Measurements from ENCODE around the gene FRS3.

Gene FRS3

GRCh38 chr6:41741625-41742490, 37.8 kb downstream of the FRS3 start:
- DNase-seq, result no peak

- no peak for DNase-seq
Observed at GRCh38 chr6:41740366-41741162, 39.1 kb downstream of the FRS3 start.

- no peak for DNase-seq
Observed at GRCh38 chr6:41739041-41739440, 40.7 kb downstream of the FRS3 start.

GRCh38 chr6:41737591-41738130, 42.0 kb downstream of the FRS3 start:
- DNase-seq, result no peak

DNA sequence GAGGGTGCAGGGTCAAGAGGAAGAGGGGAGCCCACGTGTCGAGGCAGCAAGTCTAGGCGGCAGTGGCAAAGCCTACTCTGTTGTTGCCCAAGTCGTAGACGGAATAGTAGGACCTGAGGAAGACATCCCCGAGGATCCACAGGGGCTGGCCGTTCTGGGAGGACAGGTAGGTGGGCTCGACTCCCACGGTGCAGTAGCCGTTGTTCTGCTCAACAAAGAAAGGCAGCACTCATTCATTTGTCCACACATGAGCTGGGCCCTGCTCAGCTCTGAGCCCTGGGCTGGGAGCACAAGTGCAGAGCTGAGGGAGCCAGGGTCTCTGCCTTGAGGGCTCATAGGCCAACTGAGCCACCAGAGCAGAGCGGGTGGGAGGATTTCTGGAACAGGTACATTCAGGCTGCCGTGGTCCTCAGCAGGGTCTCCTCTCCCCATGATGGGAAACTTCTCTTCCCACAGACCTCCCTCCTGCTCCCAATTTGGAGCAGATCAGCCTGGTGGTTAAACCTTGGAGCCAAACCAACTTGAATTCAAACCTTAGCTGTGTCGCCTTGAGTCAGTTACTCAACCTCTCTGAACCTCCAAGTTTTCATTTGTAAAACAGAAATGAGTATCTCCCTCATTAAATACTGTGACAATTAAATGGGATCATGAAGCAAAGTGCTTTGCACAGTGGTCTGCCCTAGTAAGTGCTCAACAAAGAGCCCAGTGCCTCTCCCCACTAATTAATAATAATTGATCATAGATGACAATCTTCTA, 42.7 kb downstream of the FRS3 start:
- DNase-seq, result no peak

DNA sequence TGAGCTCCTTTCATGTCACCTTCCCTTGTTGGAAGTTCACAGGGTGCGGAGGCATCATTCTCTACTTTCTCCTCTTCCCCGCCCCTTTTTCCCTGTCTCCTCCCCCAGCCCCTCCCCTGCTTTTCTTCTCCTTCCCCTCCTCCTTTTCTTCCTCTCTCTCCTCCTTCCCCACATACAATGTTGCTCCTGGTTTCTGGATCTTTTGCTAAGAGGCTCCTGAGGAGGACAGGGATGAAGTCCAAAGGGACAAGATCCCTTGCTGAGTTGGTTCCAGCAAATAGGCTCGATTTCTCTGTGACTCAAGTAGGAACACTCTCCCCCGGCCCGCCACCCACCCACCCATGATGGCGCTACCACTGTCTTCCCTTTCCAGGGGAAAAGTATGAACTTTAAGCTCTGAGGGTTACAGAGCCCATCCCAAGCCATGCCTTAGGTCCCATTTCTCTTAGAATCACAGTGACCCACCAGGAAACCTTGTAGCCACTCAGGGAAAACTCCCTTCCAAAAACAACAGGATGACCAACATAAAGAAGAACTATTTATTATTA, 43.4 kb downstream of the FRS3 start:
- peak; percentile 22 for DNase-seq

DNA sequence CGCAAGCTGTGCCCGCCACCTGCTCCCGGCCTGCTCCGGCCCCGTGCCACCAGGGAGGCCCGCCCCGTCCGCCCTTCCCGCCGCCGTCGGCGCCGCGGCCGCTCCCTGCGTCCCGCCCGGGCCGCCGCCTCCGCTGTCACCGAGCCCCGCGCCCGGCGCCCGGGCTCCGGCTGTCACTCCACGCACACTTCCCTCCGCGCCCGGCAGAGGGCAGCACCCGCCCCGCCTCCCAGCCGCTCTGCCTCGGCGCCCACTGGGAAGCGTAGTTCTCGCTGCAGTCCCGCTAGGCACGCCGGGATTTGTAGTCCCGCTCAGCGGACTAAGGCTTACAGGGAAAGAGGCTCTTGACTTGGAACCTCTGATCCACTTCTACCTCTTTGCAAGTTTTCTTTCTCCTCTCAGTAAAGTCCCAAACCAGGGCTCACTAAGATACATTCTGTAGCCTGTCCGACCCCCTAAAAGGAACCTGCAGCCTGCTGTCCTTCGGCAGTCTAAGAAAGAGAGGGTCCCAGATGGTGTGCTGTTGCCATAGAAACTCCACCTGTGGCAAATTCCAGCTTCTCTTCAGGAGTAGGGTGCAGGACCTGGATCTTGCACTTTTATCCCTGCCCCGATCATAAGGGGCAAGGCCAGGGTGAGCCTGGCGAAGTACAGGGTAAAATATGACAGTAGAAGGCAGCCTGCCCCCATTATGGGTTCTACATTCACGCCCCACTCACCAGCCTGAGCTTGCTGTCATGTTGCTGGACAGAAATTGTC, 44.1 kb downstream of the FRS3 start, which contains the start of gene TFEB:
Gene TFEB (minus strand): TSS at position 182 of the 759 bp plus-strand sequence. CDS start 44,395 bp downstream, outside the sequence.
- DNase-seq, result peak; percentile 94

DNA sequence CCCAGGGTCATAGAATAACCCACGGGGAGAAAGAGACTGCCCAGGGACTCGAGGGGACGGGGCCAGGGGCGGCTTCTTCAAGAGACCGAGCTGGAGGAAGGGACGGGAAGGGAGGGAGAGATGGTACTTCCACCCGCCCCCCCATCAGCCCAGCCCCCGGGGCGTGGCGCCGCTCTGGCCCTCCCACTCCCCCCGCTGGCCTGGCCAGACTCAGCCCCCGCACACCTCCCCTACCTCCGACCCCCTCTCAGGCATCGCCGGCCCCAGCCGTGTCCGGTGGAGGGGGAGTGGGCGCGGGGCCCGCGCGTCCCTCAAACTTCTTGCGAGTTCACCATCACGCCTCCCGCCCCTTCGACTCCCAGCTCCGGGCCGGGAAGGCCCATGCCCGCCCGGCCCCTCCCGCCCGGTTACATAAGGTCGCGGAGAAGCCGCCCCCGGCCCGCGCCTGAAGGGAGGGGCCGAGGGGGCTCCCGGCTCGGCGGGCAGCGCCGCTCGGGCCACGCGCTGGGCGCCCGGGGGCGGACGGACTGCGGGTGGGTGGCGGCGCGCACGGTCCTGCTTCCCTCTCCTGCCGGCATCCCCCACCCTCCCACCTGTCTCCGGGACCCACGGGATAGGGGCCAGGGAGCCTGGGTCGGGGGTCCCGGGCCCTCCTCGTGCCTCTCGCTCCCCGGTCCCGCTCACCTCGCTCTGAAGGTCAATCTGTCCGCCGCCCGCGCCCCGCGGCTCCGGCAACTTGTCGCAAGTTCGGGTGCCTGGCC, 44.9 kb downstream of the FRS3 start:
- peak; percentile 92 for DNase-seq

DNA sequence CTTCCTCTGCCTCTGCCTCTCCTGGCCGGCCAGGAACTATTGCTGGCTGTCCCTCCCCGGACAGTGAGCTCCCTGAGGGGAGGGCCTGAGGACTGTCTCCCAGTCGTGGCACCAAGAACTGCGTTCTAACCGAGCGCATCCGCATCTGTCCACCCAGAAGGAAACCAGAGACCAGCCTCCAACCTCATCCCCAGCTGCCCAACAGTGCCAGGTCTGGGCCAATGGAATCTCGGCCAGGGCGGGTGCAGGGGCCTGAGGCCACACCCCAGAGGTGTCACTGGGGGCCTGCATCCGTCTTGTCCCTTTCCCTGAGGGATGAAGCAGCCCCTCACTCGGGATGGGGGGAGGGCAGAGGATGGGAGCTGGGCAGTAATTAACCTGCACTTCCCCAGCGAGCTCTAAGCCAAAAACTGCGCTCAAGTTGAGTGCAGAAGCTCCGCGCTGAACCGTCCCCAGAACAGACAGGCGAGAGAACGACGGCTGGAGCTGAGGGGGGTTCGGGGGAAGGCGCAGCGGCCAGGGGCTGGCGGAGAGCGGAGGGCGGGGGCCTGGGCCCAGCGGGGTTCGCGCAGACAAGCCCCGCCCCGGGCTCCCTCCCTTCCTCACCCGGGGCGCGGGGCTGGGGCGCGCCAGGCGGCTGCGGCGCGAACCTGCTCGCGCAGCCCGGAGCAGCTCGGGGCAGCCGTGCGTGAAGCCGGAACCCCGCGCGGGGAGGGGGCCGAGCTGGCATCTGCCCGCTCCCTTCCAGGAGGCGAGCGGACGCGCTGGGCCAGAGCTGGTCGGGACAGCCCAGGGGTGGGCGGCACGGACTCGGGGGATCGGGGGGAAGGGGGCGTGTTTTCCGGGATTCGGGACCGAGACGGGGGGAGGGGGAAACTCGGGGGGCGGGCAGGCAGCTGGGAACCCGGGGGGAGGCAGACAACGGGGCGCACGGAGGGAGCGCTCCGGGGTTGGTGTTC, 45.7 kb downstream of the FRS3 start:
- peak; percentile 89 for DNase-seq

DNA sequence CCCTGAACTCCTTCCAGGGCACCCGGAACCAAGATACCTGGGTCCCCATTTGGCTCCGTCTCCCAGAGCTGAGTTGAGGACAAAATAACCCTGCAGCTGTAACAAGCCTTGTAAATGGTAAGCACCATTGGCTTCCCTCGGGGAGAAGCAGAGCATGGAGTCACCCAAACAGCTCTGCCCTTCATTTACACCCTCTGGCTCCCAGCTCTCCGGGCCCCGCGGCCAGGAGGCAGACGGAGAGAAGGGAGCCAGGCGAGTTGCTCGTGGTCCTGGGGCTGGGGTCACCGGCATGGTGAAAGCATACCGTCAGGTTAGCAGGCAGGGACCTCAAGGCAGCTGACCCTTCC, 46.4 kb downstream of the FRS3 start:
- no peak for DNase-seq

DNA sequence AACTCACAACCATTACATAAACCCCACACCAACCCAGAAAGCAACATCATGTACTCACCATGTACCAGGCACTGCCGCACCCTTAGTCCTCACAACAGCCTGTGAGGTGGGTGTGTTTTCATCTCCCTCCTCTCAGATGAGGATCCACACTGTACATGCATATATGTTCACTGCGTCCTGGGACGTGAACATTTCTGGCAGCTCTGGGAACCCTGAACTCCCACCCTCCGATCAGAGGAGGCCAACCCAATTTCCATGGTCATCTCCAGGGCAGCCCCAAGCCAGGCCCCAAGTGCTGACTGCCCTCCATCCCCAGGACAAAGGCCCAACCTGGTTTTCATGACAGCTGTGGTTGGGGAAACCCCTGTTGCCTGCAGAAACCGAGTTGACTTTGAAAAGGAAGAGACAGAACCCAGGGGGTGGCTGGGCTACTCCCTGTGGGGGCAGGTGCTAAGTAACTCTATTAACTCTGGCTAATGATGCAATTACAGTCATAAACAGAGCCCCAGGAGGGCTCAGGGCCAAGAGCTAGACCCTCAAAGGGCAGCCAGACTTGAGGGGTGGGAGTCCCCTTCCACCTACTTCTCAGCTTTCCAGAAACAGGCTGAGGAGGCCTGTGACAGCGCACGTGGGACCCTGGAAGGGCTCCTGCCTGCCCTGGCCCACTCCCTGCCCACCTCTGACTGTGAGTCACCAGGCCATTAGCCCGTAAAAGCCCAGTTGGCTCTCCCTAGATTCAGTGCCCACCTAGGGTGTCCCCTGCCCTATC, 46.9 kb downstream of the FRS3 start:
- no peak for DNase-seq

GRCh38 chr6:41732149-41732548, 47.6 kb downstream of the FRS3 start:
- no peak for DNase-seq

- no peak for DNase-seq
Observed at GRCh38 chr6:41731561-41732086, 48.1 kb downstream of the FRS3 start.

GRCh38 chr6:41730531-41731436, 48.9 kb downstream of the FRS3 start:
- DNase-seq, result no peak

- no peak for DNase-seq
Observed at GRCh38 chr6:41729624-41730023, 50.1 kb downstream of the FRS3 start.

GRCh38 chr6:41728954-41729353, 50.7 kb downstream of the FRS3 start:
- DNase-seq, result no peak

- DNase-seq, result no peak
Observed at GRCh38 chr6:41728073-41728936, 51.4 kb downstream of the FRS3 start.

Measured in left hindlimb (tissue), 1 donor.